Neural progenitor cell (in vitro differentiated cells): ENCODE data around the gene SCG3. TPM values are rescaled to one million over a fixed set of nuclear protein-coding genes. Genes with fewer than 3 reads are reported as not detected.

ENCODE experiments used
- DNase-seq: peaks from one replicate; pipeline ENCODE4 v3.0.0-alpha.2; 2016; ENCODE audit warnings: low spot score
- H2AFZ ChIP-seq: fragments of 200-600 bp; sonication (generic); replicated peaks from 2 replicates; pipeline ENCODE4 v1.6.1; 2016; ENCODE audit warnings: antibody characterized with exemption
- H3F3A ChIP-seq: fragments of 200-600 bp; sonication (generic); 2 replicates; pipeline ENCODE4 v1.6.1; 2016; ENCODE audit warnings: antibody characterized with exemption, low read depth
- H3K27ac ChIP-seq: fragments of 200-600 bp; sonication (generic); 2 replicates; pipeline ENCODE4 v1.5.1; 2016; ENCODE audit warnings: mild to moderate bottlenecking
- H3K27me3 ChIP-seq: fragments of 200-600 bp; sonication (generic); 2 replicates; pipeline ENCODE4 v1.6.1; 2016; ENCODE audit warnings: mild to moderate bottlenecking, moderate library complexity
- H3K36me3 ChIP-seq: fragments of 200-600 bp; sonication (generic); 2 replicates; pipeline ENCODE4 v1.5.1; 2016
- H3K4me1 ChIP-seq: fragments of 200-600 bp; sonication (generic); 2 replicates; pipeline ENCODE4 v1.6.1; 2016; ENCODE audit warnings: mixed run types
- H3K4me2 ChIP-seq: fragments of 200-600 bp; sonication (generic); 2 replicates; pipeline ENCODE4 v1.6.1; 2016
- H3K4me3 ChIP-seq: fragments of 200-600 bp; sonication (generic); 2 replicates; pipeline ENCODE4 v1.5.1; 2016
- H3K79me2 ChIP-seq: fragments of 200-600 bp; sonication (generic); 2 replicates; pipeline ENCODE4 v1.6.1; 2016; ENCODE audit warnings: low read depth
- H3K9ac ChIP-seq: fragments of 200-600 bp; sonication (generic); 2 replicates; pipeline ENCODE4 v1.6.1; 2016
- H3K9me3 ChIP-seq: fragments of 200-600 bp; sonication (generic); 2 replicates; pipeline ENCODE4 v1.5.1; 2016; ENCODE audit warnings: low read depth
- H4K20me1 ChIP-seq: fragments of 200-600 bp; sonication (generic); 2 replicates; pipeline ENCODE4 v1.6.1; 2016; ENCODE audit warnings: low read depth
- H3K27ac Mint-ChIP-seq: 3 replicates; pipeline ENCODE4 v1.8.0; 2021; ENCODE audit warnings: mixed read lengths
- H3K27me3 Mint-ChIP-seq: 2 replicates; pipeline ENCODE4 v1.8.0; 2022; ENCODE audit warnings: low read depth, mild to moderate bottlenecking, inconsistent platforms, moderate library complexity, mixed read lengths; ENCODE audit not compliant: insufficient read depth
- H3K36me3 Mint-ChIP-seq: 3 replicates; pipeline ENCODE4 v1.8.0; 2021; ENCODE audit warnings: mixed read lengths
- H3K4me1 Mint-ChIP-seq: 3 replicates; pipeline ENCODE4 v1.8.0; 2021; ENCODE audit warnings: mixed read lengths
- H3K4me3 Mint-ChIP-seq: 3 replicates; pipeline ENCODE4 v1.8.0; 2021; ENCODE audit warnings: mild to moderate bottlenecking, moderate library complexity, mixed read lengths
- H3K9me3 Mint-ChIP-seq: 3 replicates; pipeline ENCODE4 v1.8.0; 2020; ENCODE audit warnings: mixed read lengths
- CTCF ChIP-seq: fragments of 200-600 bp; sonication (generic); IDR thresholded peaks from 2 replicates; pipeline ENCODE4 v1.5.1; 2017; ENCODE audit warnings: antibody characterized with exemption, mild to moderate bottlenecking
- EZH2 ChIP-seq: fragments of 200-600 bp; sonication (generic); IDR thresholded peaks from 2 replicates; pipeline ENCODE4 v1.6.1; 2017; ENCODE audit warnings: antibody characterized with exemption, mild to moderate bottlenecking, moderate library complexity
- EZH2phosphoT487 ChIP-seq: fragments of 200-600 bp; sonication (generic); IDR thresholded peaks from 2 replicates; pipeline ENCODE4 v1.6.1; 2017; ENCODE audit warnings: antibody characterized with exemption
- total RNA-seq: library from RNA; depleted of rRNA; stranded (reverse); fragments of >200 nt; gene quantifications from 2 replicates; pipeline ENCODE4 v1.2.3, GENCODE V29; 2015; ENCODE audit warnings: low replicate concordance

Gene SCG3
- total RNA-seq, 1 donor from 2014 or later = 0.19 TPM

DNA sequence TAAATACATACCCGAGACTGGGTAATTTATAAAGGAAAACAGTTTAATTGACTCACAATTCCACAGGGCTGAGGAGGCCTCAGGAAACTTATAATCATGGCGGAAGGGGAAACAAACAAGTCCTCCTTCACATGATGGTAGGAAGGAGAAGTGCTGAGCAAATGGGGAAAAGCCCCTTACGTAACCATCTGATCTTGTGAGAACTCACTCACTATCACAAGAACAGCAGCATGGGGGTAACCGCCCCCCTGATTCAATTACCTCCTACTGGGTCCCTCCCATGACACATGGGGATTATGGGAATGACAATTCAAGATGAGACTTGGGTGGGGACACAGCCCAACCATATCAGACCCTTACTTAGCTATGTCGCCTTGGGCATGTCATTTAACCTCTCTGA lies 27.7 kb downstream of the SCG3 start:
- Histone ChIP-seq H4K20me1 (no peaks in the 10 kb centered on the region), H3K4me3 (no peak overlapping the region), H2AFZ (no peak overlapping the region), H3K4me1 (no peaks in the 10 kb centered on the region), H3K36me3 (no peaks in the 10 kb centered on the region), H3K79me2 (no peaks in the 10 kb centered on the region), H3K4me2 (no peak overlapping the region), H3K9me3 (no peaks in the 10 kb centered on the region), H3K27ac (no peak overlapping the region), H3K27me3 (no peaks in the 10 kb centered on the region), H3F3A (no peaks in the 10 kb centered on the region), H3K9ac (no peak overlapping the region)
- no peaks in the 10 kb centered on the region for H3K9me3 Mint-ChIP-seq
- no peak overlapping the region for H3K4me3 Mint-ChIP-seq
- no peaks in the 10 kb centered on the region for H3K4me1 Mint-ChIP-seq
- no peaks in the 10 kb centered on the region for H3K36me3 Mint-ChIP-seq
- no peak for DNase-seq
- TF ChIP-seq EZH2phosphoT487 (no peak), CTCF (no peak), EZH2 (no peak)
- H3K27me3 Mint-ChIP-seq = no peaks in the 10 kb centered on the region
- H3K27ac Mint-ChIP-seq = peak overlapping the region; percentile 63

DNA sequence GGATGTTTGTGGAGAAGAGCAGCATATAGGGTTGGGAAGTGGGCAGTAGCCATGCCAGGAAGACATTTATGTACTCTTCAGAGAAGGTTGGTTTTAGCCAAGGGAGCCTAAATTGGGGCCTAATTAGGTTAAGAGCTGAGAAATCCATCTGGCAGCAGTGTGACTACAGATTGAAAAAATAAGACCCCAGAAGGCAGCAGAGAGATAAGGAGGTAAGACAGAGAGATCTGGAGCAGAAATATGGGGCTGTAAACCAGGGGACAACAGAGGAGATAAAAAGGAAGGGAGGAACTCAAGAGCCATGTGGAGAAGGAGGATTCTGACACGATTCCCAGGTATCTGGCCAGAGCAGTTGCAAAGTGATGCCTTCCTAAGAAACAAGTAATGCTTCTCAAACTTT lies 32.9 kb downstream of the SCG3 start:
- Histone ChIP-seq H2AFZ (no peak overlapping the region), H3K79me2 (no peaks in the 10 kb centered on the region), H3K9ac (no peak overlapping the region), H3K9me3 (no peaks in the 10 kb centered on the region), H4K20me1 (no peaks in the 10 kb centered on the region), H3K27ac (no peak overlapping the region), H3K4me3 (no peak overlapping the region), H3K4me2 (no peak overlapping the region), H3F3A (no peaks in the 10 kb centered on the region), H3K4me1 (peaks cover 9% of the 10 kb centered on the region), H3K36me3 (no peaks in the 10 kb centered on the region), H3K27me3 (no peaks in the 10 kb centered on the region)
- no peak overlapping the region for H3K27ac Mint-ChIP-seq
- DNase-seq = no peak
- TF ChIP-seq CTCF (no peak), EZH2 (no peak), EZH2phosphoT487 (no peak)
- H3K27me3 Mint-ChIP-seq = no peaks in the 10 kb centered on the region
- no peaks in the 10 kb centered on the region for H3K36me3 Mint-ChIP-seq
- no peak overlapping the region for H3K4me3 Mint-ChIP-seq
- no peaks in the 10 kb centered on the region for H3K9me3 Mint-ChIP-seq
- H3K4me1 Mint-ChIP-seq = peaks cover 10% of the 10 kb centered on the region

- no peak overlapping the region for H3K9ac ChIP-seq
- peaks cover 10% of the 10 kb centered on the region for H3K4me1 Mint-ChIP-seq
- no peak overlapping the region for H3K27ac ChIP-seq
- H3K4me2 ChIP-seq = no peak overlapping the region
- peaks cover 9% of the 10 kb centered on the region for H3K4me1 ChIP-seq
- no peaks in the 10 kb centered on the region for H3K27me3 Mint-ChIP-seq
- H2AFZ ChIP-seq = no peak overlapping the region
- no peaks in the 10 kb centered on the region for H3K36me3 ChIP-seq
- H3K27me3 ChIP-seq = no peaks in the 10 kb centered on the region
- DNase-seq = no peak
- H3K9me3 ChIP-seq = no peaks in the 10 kb centered on the region
- no peaks in the 10 kb centered on the region for H3F3A ChIP-seq
- H4K20me1 ChIP-seq = no peaks in the 10 kb centered on the region
- no peak overlapping the region for H3K4me3 ChIP-seq
- H3K27ac Mint-ChIP-seq = no peak overlapping the region
- H3K9me3 Mint-ChIP-seq = no peaks in the 10 kb centered on the region
- H3K4me3 Mint-ChIP-seq = no peak overlapping the region
- H3K79me2 ChIP-seq = no peaks in the 10 kb centered on the region
- no peaks in the 10 kb centered on the region for H3K36me3 Mint-ChIP-seq
- no peak for TF ChIP-seq CTCF
- TF ChIP-seq EZH2 = no peak
- no peak for TF ChIP-seq EZH2phosphoT487
Observed at GRCh38 chr15:51714911-51715310, 33.6 kb downstream of the SCG3 start.

DNA sequence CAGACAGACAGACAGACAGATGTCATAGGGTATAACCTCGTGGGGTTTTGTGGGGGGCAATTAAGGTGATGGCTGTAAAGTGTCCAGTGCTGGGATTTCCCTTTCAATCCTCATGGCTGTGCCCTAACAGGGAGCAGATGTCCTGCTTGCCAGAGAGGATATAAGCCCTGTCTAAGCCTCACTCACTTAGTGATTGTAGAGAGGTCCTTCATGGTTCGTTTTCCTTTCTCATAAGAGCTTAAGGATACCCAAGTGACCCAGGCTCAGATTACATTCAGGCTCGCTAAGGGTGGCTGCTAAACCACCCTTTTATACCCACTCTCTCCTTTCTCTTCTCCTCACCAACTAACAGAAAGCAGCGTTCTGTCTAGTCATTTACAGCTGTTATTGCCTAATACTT lies 36.9 kb downstream of the SCG3 start:
- peaks cover 10% of the 10 kb centered on the region for H3K4me1 Mint-ChIP-seq
- no peaks in the 10 kb centered on the region for H3K79me2 ChIP-seq

More for the DNA sequence above, 36.9 kb downstream of the SCG3 start:
- no peaks in the 10 kb centered on the region for H3K9me3 ChIP-seq
- H4K20me1 ChIP-seq = no peaks in the 10 kb centered on the region
- no peak overlapping the region for H3K9ac ChIP-seq
- H3K4me2 ChIP-seq = no peak overlapping the region
- H2AFZ ChIP-seq = no peak overlapping the region
- H3K4me1 ChIP-seq = peaks cover 9% of the 10 kb centered on the region
- no peaks in the 10 kb centered on the region for H3F3A ChIP-seq
- no peak overlapping the region for H3K27ac ChIP-seq
- no peaks in the 10 kb centered on the region for H3K27me3 Mint-ChIP-seq
- no peaks in the 10 kb centered on the region for H3K9me3 Mint-ChIP-seq
- H3K27ac Mint-ChIP-seq = no peak overlapping the region
- DNase-seq = peak; percentile 54
- no peaks in the 10 kb centered on the region for H3K36me3 ChIP-seq
- H3K4me3 ChIP-seq = no peak overlapping the region
- no peak overlapping the region for H3K4me3 Mint-ChIP-seq
- H3K27me3 ChIP-seq = no peaks in the 10 kb centered on the region
- H3K36me3 Mint-ChIP-seq = no peaks in the 10 kb centered on the region
- TF ChIP-seq EZH2 = no peak
- no peak for TF ChIP-seq CTCF
- no peak for TF ChIP-seq EZH2phosphoT487
